ENCODE data around the gene CLIP4.
"Not testable (repeated sequence)": the region's sequence is repeated elsewhere in the genome, so short reads cannot be mapped to it uniquely, and the experiment has no call there.

Gene CLIP4

GRCh38 chr2:29080886-29081743 lies 34.1 kb upstream of the CLIP4 start:
- no peaks in the 10 kb centered on the region for H3K4me1 ChIP-seq (ENCODE audit: insufficient read depth, poor library complexity, severe bottlenecking)
- no peak overlapping the region for H3K27ac ChIP-seq (ENCODE audit: poor library complexity, severe bottlenecking)
- H3K9me3 ChIP-seq (ENCODE audit: severe bottlenecking): no peaks in the 10 kb centered on the region
- no peaks in the 10 kb centered on the region for H3K27me3 ChIP-seq (ENCODE audit: insufficient read depth, poor library complexity, severe bottlenecking)
- TF ChIP-seq CTCF (IDR thresholded peaks at IDR 0.05; ENCODE audit: poor library complexity, severe bottlenecking): no peak
- H3K36me3 ChIP-seq (ENCODE audit: low read depth): no peaks in the 10 kb centered on the region
- no peak for ATAC-seq (ENCODE audit: low read depth)
- no peak overlapping the region for H3K4me3 ChIP-seq (ENCODE audit: severe bottlenecking)
- no peak for DNase-seq (ENCODE audit: low spot score)

GRCh38 chr2:29082804-29083495 lies 32.3 kb upstream of the CLIP4 start:
- Histone ChIP-seq H3K4me3 (ENCODE audit: severe bottlenecking) (no peak overlapping the region), H3K27ac (ENCODE audit: poor library complexity, severe bottlenecking) (no peak overlapping the region), H3K36me3 (ENCODE audit: low read depth) (no peaks in the 10 kb centered on the region), H3K27me3 (ENCODE audit: insufficient read depth, poor library complexity, severe bottlenecking) (no peaks in the 10 kb centered on the region), H3K4me1 (ENCODE audit: insufficient read depth, poor library complexity, severe bottlenecking) (no peaks in the 10 kb centered on the region), H3K9me3 (ENCODE audit: severe bottlenecking) (no peaks in the 10 kb centered on the region)
- TF ChIP-seq CTCF (IDR thresholded peaks at IDR 0.05; ENCODE audit: poor library complexity, severe bottlenecking): no peak
- no peak for ATAC-seq (ENCODE audit: low read depth)
- DNase-seq (ENCODE audit: low spot score): no peak

- H3K4me3 ChIP-seq (ENCODE audit: severe bottlenecking): no peak overlapping the region
- no peaks in the 10 kb centered on the region for H3K9me3 ChIP-seq (ENCODE audit: severe bottlenecking)
- H3K4me1 ChIP-seq (ENCODE audit: insufficient read depth, poor library complexity, severe bottlenecking): no peaks in the 10 kb centered on the region
- H3K27ac ChIP-seq (ENCODE audit: poor library complexity, severe bottlenecking): no peak overlapping the region
- no peaks in the 10 kb centered on the region for H3K36me3 ChIP-seq (ENCODE audit: low read depth)
- no peak for DNase-seq (ENCODE audit: low spot score)
- no peaks in the 10 kb centered on the region for H3K27me3 ChIP-seq (ENCODE audit: insufficient read depth, poor library complexity, severe bottlenecking)
- ATAC-seq (ENCODE audit: low read depth): no peak
- no peak for TF ChIP-seq CTCF (IDR thresholded peaks at IDR 0.05; ENCODE audit: poor library complexity, severe bottlenecking)
Observed at GRCh38 chr2:29084554-29084953, 30.7 kb upstream of the CLIP4 start.

GRCh38 chr2:29090311-29090710 lies 24.9 kb upstream of the CLIP4 start:
- H3K27me3 ChIP-seq (ENCODE audit: insufficient read depth, poor library complexity, severe bottlenecking); ATAC-seq (ENCODE audit: low read depth); H3K9me3 ChIP-seq (ENCODE audit: severe bottlenecking); H3K4me1 ChIP-seq (ENCODE audit: insufficient read depth, poor library complexity, severe bottlenecking); H3K27ac ChIP-seq (ENCODE audit: poor library complexity, severe bottlenecking); H3K4me3 ChIP-seq (ENCODE audit: severe bottlenecking); H3K36me3 ChIP-seq (ENCODE audit: low read depth); DNase-seq (ENCODE audit: low spot score): not testable (repeated sequence)

GRCh38 chr2:29096969-29097368 lies 18.2 kb upstream of the CLIP4 start:
- Histone ChIP-seq H3K27me3 (ENCODE audit: insufficient read depth, poor library complexity, severe bottlenecking) (no peaks in the 10 kb centered on the region), H3K9me3 (ENCODE audit: severe bottlenecking) (no peaks in the 10 kb centered on the region), H3K27ac (ENCODE audit: poor library complexity, severe bottlenecking) (no peak overlapping the region), H3K4me1 (ENCODE audit: insufficient read depth, poor library complexity, severe bottlenecking) (no peaks in the 10 kb centered on the region), H3K4me3 (ENCODE audit: severe bottlenecking) (no peak overlapping the region), H3K36me3 (ENCODE audit: low read depth) (no peaks in the 10 kb centered on the region)
- DNase-seq (ENCODE audit: low spot score) (no peak), ATAC-seq (ENCODE audit: low read depth) (no peak)
- TF ChIP-seq CTCF (IDR thresholded peaks at IDR 0.05; ENCODE audit: poor library complexity, severe bottlenecking): no peak
